GM10847 (cell line): ENCODE results near the gene SPATS1.

Experiments
- POLR2A ChIP-seq: IDR thresholded peaks from 2 replicates; pipeline ENCODE4 v1.6.1; 2011; ENCODE audit not compliant: insufficient read length; ENCODE audit errors: extremely low read depth

SPATS1 gene, protein sequence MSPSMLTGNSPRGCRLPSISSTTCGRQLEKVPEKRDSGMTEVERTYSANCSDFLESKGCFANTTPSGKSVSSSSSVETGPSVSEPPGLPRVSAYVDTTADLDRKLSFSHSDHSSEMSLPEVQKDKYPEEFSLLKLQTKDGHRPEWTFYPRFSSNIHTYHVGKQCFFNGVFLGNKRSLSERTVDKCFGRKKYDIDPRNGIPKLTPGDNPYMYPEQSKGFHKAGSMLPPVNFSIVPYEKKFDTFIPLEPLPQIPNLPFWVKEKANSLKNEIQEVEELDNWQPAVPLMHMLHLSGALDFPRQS

GRCh38 chr6:44342489-44342888, at the start of gene SPATS1:
Gene SPATS1, plus strand, starts transcription at chr6:44342650. Its CDS starts 446 bp downstream, at chr6:44343096.
- TF ChIP-seq POLR2A: no peak

DNA sequence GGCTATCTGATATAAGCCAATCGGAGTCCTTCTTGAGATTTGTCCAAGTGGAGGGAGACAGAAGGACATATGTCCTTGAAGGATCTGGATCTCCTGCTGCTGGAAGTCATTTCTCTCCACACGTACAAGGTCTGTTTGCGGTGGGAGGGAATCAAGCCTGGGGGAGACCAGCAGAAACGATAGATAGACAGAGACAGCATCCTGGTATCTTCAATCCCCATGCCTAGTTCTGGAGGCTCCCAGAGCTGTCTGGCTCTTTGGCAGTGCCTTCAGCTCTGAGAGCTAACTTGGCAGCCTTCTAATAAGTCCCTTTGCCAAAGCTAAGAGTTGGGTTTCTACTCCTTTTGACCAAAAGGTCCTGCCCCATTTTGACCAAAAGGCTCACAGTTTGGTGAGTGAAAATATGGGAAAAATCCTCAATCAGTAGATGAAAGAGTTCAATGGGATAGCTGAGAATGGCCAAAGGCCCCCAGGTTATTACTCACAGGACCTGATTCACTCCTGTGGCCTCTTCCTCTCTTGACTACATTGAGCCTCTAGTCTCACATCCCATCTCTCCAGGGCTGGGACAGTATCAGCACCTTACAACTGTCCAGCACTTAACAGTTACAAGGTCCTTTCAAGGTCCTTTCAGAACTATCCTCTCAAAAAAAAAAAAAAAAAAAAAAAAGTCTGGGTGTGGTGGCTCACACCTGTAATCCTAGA, 49.6 kb upstream of the SPATS1 start:
- no peak for TF ChIP-seq POLR2A

DNA sequence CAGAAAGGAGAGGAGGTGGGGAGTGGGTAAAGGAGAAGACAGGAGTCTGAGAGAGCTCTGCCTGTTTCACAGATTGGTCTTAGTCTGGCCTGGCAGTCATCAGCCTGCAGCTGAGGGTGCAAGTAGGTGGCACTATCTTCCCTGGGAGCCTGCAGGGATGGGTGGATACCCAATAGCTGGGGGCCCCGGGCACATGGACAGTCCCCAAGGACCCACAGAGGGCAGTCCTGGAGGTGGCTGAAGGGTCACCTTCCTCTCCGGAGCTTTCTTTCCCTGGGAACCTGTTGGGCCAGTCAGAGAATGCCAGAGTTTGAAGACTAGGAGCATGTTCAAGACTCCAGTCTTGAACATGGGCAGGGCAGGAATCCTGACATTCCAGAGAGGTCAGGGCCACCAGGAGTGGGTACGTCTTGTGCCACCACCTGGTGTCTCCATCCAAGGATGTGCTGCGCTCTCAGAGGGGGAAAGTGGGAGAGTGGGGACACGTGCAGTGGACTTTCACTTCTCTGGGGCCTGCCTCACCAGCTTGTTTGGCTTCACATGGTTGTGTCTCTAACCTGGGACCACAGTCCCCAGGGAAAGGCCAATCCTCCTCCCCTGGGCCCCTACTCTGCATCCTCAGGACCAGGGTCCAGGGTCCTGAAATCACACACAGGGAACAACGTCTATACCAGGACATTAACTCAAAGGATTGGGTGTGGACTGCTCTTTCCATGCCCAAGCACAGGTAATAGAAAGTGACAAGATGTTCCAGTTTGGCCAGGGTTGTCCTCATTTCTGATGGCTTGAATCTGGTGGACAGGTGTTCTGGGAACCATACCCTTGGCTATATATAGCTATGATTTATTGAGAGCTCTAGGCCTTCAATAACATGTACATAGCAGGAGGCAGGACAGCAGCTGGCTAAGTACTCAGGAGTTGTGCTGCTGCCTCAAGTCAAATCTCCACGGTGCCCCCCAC, 47.3 kb upstream of the SPATS1 start:
- TF ChIP-seq POLR2A: no peak

DNA sequence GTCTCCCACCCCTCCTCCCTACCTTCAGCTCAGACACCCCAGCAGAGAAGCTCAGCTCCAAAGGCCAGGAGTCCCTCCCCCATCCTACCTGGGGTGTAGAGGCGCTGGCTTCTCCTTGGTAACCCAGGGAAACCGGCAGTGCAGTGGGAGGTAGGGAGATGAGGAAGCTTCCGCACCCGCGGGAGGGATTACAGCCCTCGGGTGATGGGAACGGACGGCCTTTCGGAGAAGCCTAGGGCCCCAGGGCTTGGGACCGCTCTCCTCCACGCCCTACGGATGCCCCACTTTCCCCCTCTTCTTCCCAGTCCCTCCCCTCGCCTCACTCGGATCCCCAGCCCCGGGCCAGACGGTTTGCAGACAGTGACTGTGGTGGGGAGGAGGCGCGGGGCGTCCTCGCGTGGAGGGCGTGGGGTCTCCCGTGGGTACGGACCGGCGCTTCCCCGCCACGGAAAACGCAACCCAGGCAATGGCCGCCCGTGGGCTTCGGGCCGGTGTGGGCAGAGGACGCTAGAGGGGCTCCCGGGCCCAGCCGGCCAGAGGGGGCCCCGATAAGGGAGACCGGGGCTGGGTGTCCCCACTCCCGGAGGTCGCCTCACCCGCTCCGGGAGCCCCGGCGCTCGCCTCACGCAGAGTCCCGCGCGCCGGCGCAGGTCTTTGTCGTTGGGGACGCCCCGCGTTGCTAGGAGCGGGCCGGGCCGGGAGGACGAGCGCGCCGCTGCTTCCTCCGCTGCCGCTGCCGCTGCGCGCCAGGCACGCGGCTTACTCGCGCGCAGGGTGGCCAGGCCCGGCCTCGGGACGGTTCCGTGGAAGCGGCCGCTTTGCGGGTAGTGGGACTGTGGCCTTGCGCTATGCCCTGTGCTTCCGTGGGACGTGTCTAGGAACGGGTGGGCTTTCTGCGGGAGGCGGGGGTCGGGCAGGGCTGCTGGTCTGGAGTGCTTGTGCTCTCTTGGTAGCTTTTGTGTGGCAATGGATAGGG, 45.1 kb upstream of the SPATS1 start:
- no peak for TF ChIP-seq POLR2A

- no peak for TF ChIP-seq POLR2A
These were observed 44.2 kb upstream of the SPATS1 start for GRCh38 chr6:44298055-44298803.

DNA sequence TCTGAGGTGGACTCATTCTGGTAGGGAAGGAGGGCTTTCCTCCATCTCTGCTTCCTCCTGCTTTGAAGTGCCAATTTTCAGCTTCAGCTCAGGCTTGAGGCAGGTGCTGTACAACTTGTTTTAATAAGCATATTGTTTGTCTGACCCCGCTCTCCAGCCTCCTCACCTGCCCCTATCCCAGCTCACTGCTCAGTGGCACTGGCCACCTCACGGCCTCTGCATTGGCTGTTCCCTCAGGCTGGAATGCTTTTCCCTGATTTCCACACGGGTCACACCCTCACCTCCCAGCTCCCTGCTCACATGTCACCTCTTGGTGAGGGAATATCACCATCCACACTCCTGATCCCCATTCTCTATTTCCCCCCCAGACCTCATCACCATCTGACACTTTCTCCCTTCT, 43.6 kb upstream of the SPATS1 start:
- TF ChIP-seq POLR2A: no peak

- no peak for TF ChIP-seq POLR2A
These were observed 42.1 kb upstream of the SPATS1 start for GRCh38 chr6:44300292-44300823.

DNA sequence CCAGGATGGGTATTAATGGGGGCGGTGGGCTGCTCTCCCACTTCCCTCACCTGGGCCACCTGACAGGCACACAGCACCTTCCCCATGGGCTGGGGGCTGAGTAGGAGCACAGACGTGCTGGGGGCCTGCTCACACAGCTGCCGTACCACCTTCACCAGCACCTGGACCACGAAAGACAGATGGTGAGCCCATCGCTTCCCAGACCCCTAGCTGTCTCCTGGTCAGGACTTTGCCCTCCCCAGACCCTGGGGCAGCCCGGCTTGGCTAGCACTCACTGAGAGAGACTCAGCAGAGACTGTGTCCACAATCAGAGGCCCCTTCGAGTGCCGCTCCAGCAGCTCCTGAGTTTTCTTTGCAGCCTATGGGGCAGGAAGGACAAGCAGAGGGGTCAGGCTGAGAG, 41.3 kb upstream of the SPATS1 start:
- no peak for TF ChIP-seq POLR2A

DNA sequence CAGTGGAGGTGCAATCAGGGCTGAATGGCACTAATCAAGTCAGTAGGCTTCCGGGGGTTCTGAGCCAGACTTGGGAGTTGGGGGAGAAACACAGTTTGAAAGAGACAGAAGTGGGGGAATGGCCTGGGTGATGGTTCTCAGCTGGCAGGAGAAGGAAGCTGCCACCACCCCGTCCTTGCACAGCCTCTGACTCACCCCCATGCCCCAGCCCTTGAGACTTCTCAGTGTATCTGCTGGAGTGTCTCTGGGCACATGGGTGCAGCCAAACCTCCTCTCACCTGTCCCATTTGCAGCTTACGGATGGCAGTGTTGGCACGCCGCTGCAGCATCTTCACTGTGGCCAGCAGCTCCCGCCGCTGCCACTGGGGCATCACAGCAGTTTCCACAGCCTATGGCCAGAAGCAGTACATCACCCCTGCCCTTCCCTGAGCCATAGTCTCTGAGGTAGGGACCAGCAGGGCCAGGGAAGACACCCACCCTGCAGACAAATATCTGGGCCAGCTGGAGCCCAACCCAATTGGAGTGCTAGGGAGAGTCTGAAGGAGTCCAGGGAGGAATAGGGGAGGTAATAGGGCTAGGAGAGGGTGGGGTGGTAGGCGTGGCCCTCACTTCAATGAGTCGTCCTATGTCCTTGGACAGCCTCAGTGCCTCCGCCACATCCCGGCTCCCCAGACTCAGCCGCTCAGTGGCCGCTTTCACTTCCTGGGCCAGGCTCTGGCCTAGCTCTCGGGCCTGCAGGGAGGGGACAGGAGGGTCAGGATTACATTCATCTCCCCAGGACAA, 40.5 kb upstream of the SPATS1 start:
- no peak for TF ChIP-seq POLR2A

- TF ChIP-seq POLR2A: no peak
These were observed 39.6 kb upstream of the SPATS1 start for GRCh38 chr6:44302856-44303255.

GRCh38 chr6:44303842-44304241, 38.6 kb upstream of the SPATS1 start:
- no peak for TF ChIP-seq POLR2A

- TF ChIP-seq POLR2A: no peak
These were observed 37.9 kb upstream of the SPATS1 start for GRCh38 chr6:44304282-44305199.
